Lung (tissue), 12 donors: ENCODE measurements around the gene KRT14. TPM values are rescaled to one million over a fixed set of nuclear protein-coding genes. Genes with fewer than 3 reads are reported as not detected.

Experiments used
- ATAC-seq: fragments of 200-7000 bp; cut with Tn5 transposase; one replicate; pipeline ENCODE4 v1.9.1; 2020; ENCODE audit warnings: moderate number of reproducible peaks; ENCODE audit not compliant: insufficient read depth, low FRiP score
- DNase-seq, 3 donors: peaks; one replicate each; pipeline ENCODE4 v3.0.0-alpha.2; 2013 to 2017
- H3K27ac ChIP-seq, 2 donors: one replicate each; pipeline ENCODE4 v1.5.1; 2013; ENCODE audit warnings: mild to moderate bottlenecking in 2 of 2, moderate library complexity in 2 of 2, control low read depth in 1 of 2, inconsistent platforms in 1 of 2, low read depth in 1 of 2, low read length in 1 of 2
- H3K27me3 ChIP-seq, 3 donors: one replicate each; pipeline ENCODE4 v1.5.1; 2013; ENCODE audit warnings: low read length in 2 of 3; ENCODE audit not compliant: control insufficient read depth in 3 of 3, insufficient read depth in 3 of 3
- H3K36me3 ChIP-seq, 4 donors: one replicate each; pipeline ENCODE4 v1.5.1; 2013; ENCODE audit warnings: low read length in 4 of 4, mild to moderate bottlenecking in 1 of 4, moderate library complexity in 1 of 4; ENCODE audit not compliant: control insufficient read depth in 4 of 4, insufficient read depth in 4 of 4
- H3K4me1 ChIP-seq, 5 donors: one replicate each; pipeline ENCODE4 v1.5.1; 2013; ENCODE audit warnings: low read length in 5 of 5, mild to moderate bottlenecking in 2 of 5, moderate library complexity in 1 of 5; ENCODE audit not compliant: control insufficient read depth in 5 of 5, insufficient read depth in 5 of 5
- H3K4me3 ChIP-seq: one replicate; pipeline ENCODE4 v1.5.1; 2013; ENCODE audit warnings: mild to moderate bottlenecking, control low read depth, moderate library complexity
- H3K9ac ChIP-seq, 2 donors: one replicate each; pipeline ENCODE4 v1.5.1; 2013; ENCODE audit warnings: low read length in 2 of 2, control low read depth in 1 of 2; ENCODE audit not compliant: insufficient read depth in 1 of 2
- H3K9me3 ChIP-seq, 4 donors: one replicate each; pipeline ENCODE4 v1.5.1; 2013; ENCODE audit warnings: low read length in 3 of 4, mild to moderate bottlenecking in 1 of 4, moderate library complexity in 1 of 4; ENCODE audit not compliant: control insufficient read depth in 4 of 4, insufficient read depth in 3 of 4
- CTCF ChIP-seq: IDR thresholded peaks from 2 replicates; pipeline ENCODE4 v1.5.1; 2012; ENCODE audit warnings: mild to moderate bottlenecking; ENCODE audit errors: control extremely low read depth, extremely low read depth
- WGBS, 2 donors: extraction: QIAGEN DNeasy Blood & Tissue Kit; methylation state at CpG; one replicate each; pipeline ENCODE4 v1.1.7; 2013; 5-methylcytosine and 5-hydroxymethylcytosine counted together
- polyA plus RNA-seq, 2 donors: library from polyadenylated mRNA; stranded (reverse); fragments of 200-250 nt; gene quantifications; one replicate each; pipeline ENCODE4 v1.2.1, GENCODE V29; 2013
- total RNA-seq, 2 donors: library from RNA; depleted of rRNA in 1 of 2; stranded (reverse); fragments of >200 nt in 1 of 2; gene quantifications; one replicate each; pipeline ENCODE4 v1.2.1, GENCODE V29; 2014 to 2021
- donor health status: control.
- donor health status: control.
- donor health status: Bipolar disorder and iron deficiency.
- donor health status: healthy.
- donor health status: DM: yes; HTN: yes; CAD: no.

KRT14 gene
- total and polyA plus RNA-seq, 4 donors: 0.37 to 0.71 (median 0.63) TPM; not detected in 1

GRCh38 chr17:41532947-41533570, 53.6 kb downstream of the KRT14 start:
- TF ChIP-seq CTCF: no peak
- ATAC-seq (no peak), DNase-seq (peak in 1 of 3 donors; percentile 51)
- no peak overlapping the region for H3K4me3 ChIP-seq
- H3K9me3 ChIP-seq: peaks cover 0 to 2% (median 0%) of the 10 kb centered on the region in 4 donors
- H3K4me1 ChIP-seq: peaks cover 0 to under 1% (median 0%) of the 10 kb centered on the region in 5 donors
- no peak overlapping the region for H3K9ac ChIP-seq
- no peaks in the 10 kb centered on the region for H3K36me3 ChIP-seq
- 56 to 75% methylated on average over 9 of the region's 9 CpGs for WGBS, 2 donors
- H3K27ac ChIP-seq: peak overlapping the region in 1 of 2 donors; percentile 54
- H3K27me3 ChIP-seq: peaks cover 0 to 22% (median 18%) of the 10 kb centered on the region in 3 donors

Other genes with a start within 250 kb of the KRT14 start
- not detected for gene KRT33A, start 236.1 kb downstream of the KRT14 start, total RNA-seq
- not detected for gene KRT33A, start 236.1 kb downstream of the KRT14 start, polyA plus RNA-seq
- gene KRT33B, start 217.1 kb downstream of the KRT14 start, total RNA-seq: not detected
- not detected for gene KRT33B, start 217.1 kb downstream of the KRT14 start, polyA plus RNA-seq
- gene KRT34, start 204.6 kb downstream of the KRT14 start, total RNA-seq: not detected
- not detected for gene KRT34, start 204.6 kb downstream of the KRT14 start, polyA plus RNA-seq
- gene KRT31, start 189.3 kb downstream of the KRT14 start, total RNA-seq: not detected
- under 1 TPM in 1 of 2 donors, not detected in 1; 0.02 TPM for gene KRT31, start 189.3 kb downstream of the KRT14 start, polyA plus RNA-seq
- not detected for gene KRT37, start 162.3 kb downstream of the KRT14 start, total RNA-seq
- not detected for gene KRT37, start 162.3 kb downstream of the KRT14 start, polyA plus RNA-seq
- not detected for gene KRT38, start 145.9 kb downstream of the KRT14 start, total RNA-seq
- gene KRT38, start 145.9 kb downstream of the KRT14 start, polyA plus RNA-seq: not detected
- not detected for gene KRT32, start 119.5 kb downstream of the KRT14 start, total RNA-seq
- not detected for gene KRT32, start 119.5 kb downstream of the KRT14 start, polyA plus RNA-seq
- gene KRT35, start 105.7 kb downstream of the KRT14 start, total RNA-seq: not detected
- not detected for gene KRT35, start 105.7 kb downstream of the KRT14 start, polyA plus RNA-seq
- not detected for gene KRT36, start 97.0 kb downstream of the KRT14 start, total RNA-seq
- gene KRT36, start 97.0 kb downstream of the KRT14 start, polyA plus RNA-seq: under 1 TPM in 1 of 2 donors, not detected in 1; 0.02 TPM
- gene KRT13, start 81.3 kb downstream of the KRT14 start, total RNA-seq: 10 to 100 TPM in 1 of 2 donors, 1 to 10 TPM in 1; 7.9 to 11.6 TPM
- 10 to 100 TPM in 1 of 2 donors, 1 to 10 TPM in 1; 4.0 to 16.1 TPM for gene KRT13, start 81.3 kb downstream of the KRT14 start, polyA plus RNA-seq
- 10 to 100 TPM; 20.4 to 51.7 TPM for gene KRT15, start 68.0 kb downstream of the KRT14 start, total RNA-seq
- gene KRT15, start 68.0 kb downstream of the KRT14 start, polyA plus RNA-seq: 10 to 100 TPM; 15.2 to 33.6 TPM
- gene KRT19, start 58.6 kb downstream of the KRT14 start, total RNA-seq: 100 to 1,000 TPM; 495 to 770 TPM
- 100 to 1,000 TPM; 637 to 811 TPM for gene KRT19, start 58.6 kb downstream of the KRT14 start, polyA plus RNA-seq
- not detected for gene KRT9, start 14.8 kb downstream of the KRT14 start, total RNA-seq
- not detected for gene KRT9, start 14.8 kb downstream of the KRT14 start, polyA plus RNA-seq
- gene KRT16, start 25.9 kb upstream of the KRT14 start, total RNA-seq: under 1 TPM in 1 of 2 donors, not detected in 1; 0.28 TPM
- under 1 TPM; 0.10 to 0.18 TPM for gene KRT16, start 25.9 kb upstream of the KRT14 start, polyA plus RNA-seq
- gene KRT17, start 37.7 kb upstream of the KRT14 start, total RNA-seq: 10 to 100 TPM; 39.8 to 45.4 TPM
- gene KRT17, start 37.7 kb upstream of the KRT14 start, polyA plus RNA-seq: 10 to 100 TPM; 27.3 to 47.2 TPM
- gene EIF1, start 102.0 kb upstream of the KRT14 start, total RNA-seq: 100 to 1,000 TPM; 381 to 872 TPM
- gene EIF1, start 102.0 kb upstream of the KRT14 start, polyA plus RNA-seq: 100 to 1,000 TPM; 485 to 867 TPM
- not detected for gene GAST, start 125.4 kb upstream of the KRT14 start, total RNA-seq
- not detected for gene GAST, start 125.4 kb upstream of the KRT14 start, polyA plus RNA-seq
- gene HAP1, start 147.7 kb upstream of the KRT14 start, total RNA-seq: under 1 TPM; 0.21 to 0.26 TPM
- gene HAP1, start 147.7 kb upstream of the KRT14 start, polyA plus RNA-seq: under 1 TPM; 0.07 to 0.57 TPM
- gene JUP, start 199.8 kb upstream of the KRT14 start, total RNA-seq: 100 to 1,000 TPM; 118 to 150 TPM
- gene JUP, start 199.8 kb upstream of the KRT14 start, polyA plus RNA-seq: 10 to 100 TPM; 60.9 to 83.6 TPM
- gene P3H4, start 225.1 kb upstream of the KRT14 start, total RNA-seq: 10 to 100 TPM; 12.3 to 13.2 TPM
- gene P3H4, start 225.1 kb upstream of the KRT14 start, polyA plus RNA-seq: 1 to 10 TPM; 6.8 to 9.6 TPM
- gene FKBP10, start 226.1 kb upstream of the KRT14 start, total RNA-seq: 10 to 100 TPM; 53.2 to 64.4 TPM
- 10 to 100 TPM; 32.6 to 43.3 TPM for gene FKBP10, start 226.1 kb upstream of the KRT14 start, polyA plus RNA-seq
- 10 to 100 TPM; 36.5 to 39.4 TPM for gene NT5C3B, start 249.3 kb upstream of the KRT14 start, total RNA-seq
- gene NT5C3B, start 249.3 kb upstream of the KRT14 start, polyA plus RNA-seq: 10 to 100 TPM; 34.9 to 68.5 TPM